Stimulated activated CD8-positive, alpha-beta memory T cell treated with anti-CD3 and anti-CD28 coated beads, Interleukin-15, amount 100 ng/mL, for 1 hour (primary cell): ENCODE measurements around the gene FBXW11.

Experiments
- DNase-seq: peaks from one replicate; pipeline ENCODE4 v3.0.0-alpha.2; 2020; ENCODE audit warnings: low read depth

Gene FBXW11

GRCh38 chr5:171840711-171841522, 165.5 kb downstream of the FBXW11 start:
- no peak for DNase-seq

GRCh38 chr5:171840066-171840465, 166.4 kb downstream of the FBXW11 start:
- DNase-seq = no peak

GRCh38 chr5:171839112-171839511, 167.3 kb downstream of the FBXW11 start:
- DNase-seq = no peak

GRCh38 chr5:171838066-171838465, 168.4 kb downstream of the FBXW11 start:
- DNase-seq = no peak

GRCh38 chr5:171837522-171837921, 168.9 kb downstream of the FBXW11 start:
- DNase-seq = no peak

- no peak for DNase-seq
These were observed 171.4 kb downstream of the FBXW11 start for GRCh38 chr5:171835066-171835465.

GRCh38 chr5:171834461-171834860, 172.0 kb downstream of the FBXW11 start:
- DNase-seq = no peak

- no peak for DNase-seq
These were observed 173.7 kb downstream of the FBXW11 start for GRCh38 chr5:171832775-171833174.

GRCh38 chr5:171830686-171831085, 175.8 kb downstream of the FBXW11 start:
- no peak for DNase-seq

- DNase-seq = no peak
These were observed 179.3 kb downstream of the FBXW11 start for GRCh38 chr5:171827162-171827561.

- no peak for DNase-seq
These were observed 180.3 kb downstream of the FBXW11 start for GRCh38 chr5:171826132-171826531.

- DNase-seq = no peak
These were observed 181.4 kb downstream of the FBXW11 start for GRCh38 chr5:171825051-171825450.

GRCh38 chr5:171823269-171823668, 183.2 kb downstream of the FBXW11 start:
- DNase-seq = no peak

- DNase-seq = no peak
These were observed 185.2 kb downstream of the FBXW11 start for GRCh38 chr5:171821286-171821685.

GRCh38 chr5:171820561-171820960, 185.9 kb downstream of the FBXW11 start:
- DNase-seq = no peak

- DNase-seq = no peak
These were observed 189.8 kb downstream of the FBXW11 start for GRCh38 chr5:171816666-171817065.

- no peak for DNase-seq
These were observed 192.5 kb downstream of the FBXW11 start for GRCh38 chr5:171813813-171814490.

- no peak for DNase-seq
These were observed 193.2 kb downstream of the FBXW11 start for GRCh38 chr5:171813270-171813669.
